ENCODE data around the gene NAB2. TPM values are rescaled to one million over a fixed set of nuclear protein-coding genes. Genes with fewer than 3 reads are reported as not detected.

The NAB2 gene
- total and polyA plus RNA-seq, 10 of the 15 experiments (the other 5 are each of a cell fraction or from before 2014, with no cell fraction given) = 0.35 to 35.2 (median 15.3) TPM

GRCh38 chr12:57111031-57111734, 22.3 kb downstream of the NAB2 start, which contains the start of gene STAT6 (continued):
- TF ChIP-seq, protein P1, sequence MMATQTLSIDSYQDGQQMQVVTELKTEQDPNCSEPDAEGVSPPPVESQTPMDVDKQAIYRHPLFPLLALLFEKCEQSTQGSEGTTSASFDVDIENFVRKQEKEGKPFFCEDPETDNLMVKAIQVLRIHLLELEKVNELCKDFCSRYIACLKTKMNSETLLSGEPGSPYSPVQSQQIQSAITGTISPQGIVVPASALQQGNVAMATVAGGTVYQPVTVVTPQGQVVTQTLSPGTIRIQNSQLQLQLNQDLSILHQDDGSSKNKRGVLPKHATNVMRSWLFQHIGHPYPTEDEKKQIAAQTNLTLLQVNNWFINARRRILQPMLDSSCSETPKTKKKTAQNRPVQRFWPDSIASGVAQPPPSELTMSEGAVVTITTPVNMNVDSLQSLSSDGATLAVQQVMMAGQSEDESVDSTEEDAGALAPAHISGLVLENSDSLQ (IDR thresholded peaks at IDR 0.05) = 0 out of 2 replicates have a peak, but pooled peaks have one; percentile 0
- TF ChIP-seq SREBF1 (IDR thresholded peaks at IDR 0.05; ENCODE audit: low read length) = no peak
- TF ChIP-seq ZBTB33 (IDR thresholded peaks at IDR 0.05) = no peak
- no peak for TF ChIP-seq FOXM1 (IDR thresholded peaks at IDR 0.05; ENCODE audit: low read depth, low read length)
- no peak for TF ChIP-seq BRCA1 (IDR thresholded peaks at IDR 0.05; ENCODE audit: low read depth, low read length)
- no peak; the same call in 1 of the 2 replicates for TF ChIP-seq NKRF (conservative IDR thresholded peaks at IDR 0.05)
- 0 out of 2 replicates have a peak, but pooled peaks have one; percentile 37 for TF ChIP-seq IRF4 (IDR thresholded peaks at IDR 0.05; ENCODE audit: low read depth, low read length)
- no peak for TF ChIP-seq NR2F1 (conservative IDR thresholded peaks at IDR 0.05)
- TF ChIP-seq, protein P2, sequence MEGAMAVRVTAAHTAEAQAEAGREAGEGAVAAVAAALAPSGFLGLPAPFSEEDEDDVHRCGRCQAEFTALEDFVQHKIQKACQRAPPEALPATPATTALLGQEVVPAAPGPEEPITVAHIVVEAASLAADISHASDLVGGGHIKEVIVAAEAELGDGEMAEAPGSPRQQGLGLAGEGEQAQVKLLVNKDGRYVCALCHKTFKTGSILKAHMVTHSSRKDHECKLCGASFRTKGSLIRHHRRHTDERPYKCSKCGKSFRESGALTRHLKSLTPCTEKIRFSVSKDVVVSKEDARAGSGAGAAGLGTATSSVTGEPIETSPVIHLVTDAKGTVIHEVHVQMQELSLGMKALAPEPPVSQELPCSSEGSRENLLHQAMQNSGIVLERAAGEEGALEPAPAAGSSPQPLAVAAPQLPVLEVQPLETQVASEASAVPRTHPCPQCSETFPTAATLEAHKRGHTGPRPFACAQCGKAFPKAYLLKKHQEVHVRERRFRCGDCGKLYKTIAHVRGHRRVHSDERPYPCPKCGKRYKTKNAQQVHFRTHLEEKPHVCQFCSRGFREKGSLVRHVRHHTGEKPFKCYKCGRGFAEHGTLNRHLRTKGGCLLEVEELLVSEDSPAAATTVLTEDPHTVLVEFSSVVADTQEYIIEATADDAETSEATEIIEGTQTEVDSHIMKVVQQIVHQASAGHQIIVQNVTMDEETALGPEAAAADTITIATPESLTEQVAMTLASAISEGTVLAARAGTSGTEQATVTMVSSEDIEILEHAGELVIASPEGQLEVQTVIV (IDR thresholded peaks at IDR 0.05; ENCODE audit: borderline replicate concordance, partially characterized antibody) = no peak
- peak; percentile 49 for TF ChIP-seq RUNX3 (IDR thresholded peaks at IDR 0.05; ENCODE audit: low read length)
- TF ChIP-seq BCLAF1 (IDR thresholded peaks at IDR 0.05) = no peak
- TF ChIP-seq, protein P3, sequence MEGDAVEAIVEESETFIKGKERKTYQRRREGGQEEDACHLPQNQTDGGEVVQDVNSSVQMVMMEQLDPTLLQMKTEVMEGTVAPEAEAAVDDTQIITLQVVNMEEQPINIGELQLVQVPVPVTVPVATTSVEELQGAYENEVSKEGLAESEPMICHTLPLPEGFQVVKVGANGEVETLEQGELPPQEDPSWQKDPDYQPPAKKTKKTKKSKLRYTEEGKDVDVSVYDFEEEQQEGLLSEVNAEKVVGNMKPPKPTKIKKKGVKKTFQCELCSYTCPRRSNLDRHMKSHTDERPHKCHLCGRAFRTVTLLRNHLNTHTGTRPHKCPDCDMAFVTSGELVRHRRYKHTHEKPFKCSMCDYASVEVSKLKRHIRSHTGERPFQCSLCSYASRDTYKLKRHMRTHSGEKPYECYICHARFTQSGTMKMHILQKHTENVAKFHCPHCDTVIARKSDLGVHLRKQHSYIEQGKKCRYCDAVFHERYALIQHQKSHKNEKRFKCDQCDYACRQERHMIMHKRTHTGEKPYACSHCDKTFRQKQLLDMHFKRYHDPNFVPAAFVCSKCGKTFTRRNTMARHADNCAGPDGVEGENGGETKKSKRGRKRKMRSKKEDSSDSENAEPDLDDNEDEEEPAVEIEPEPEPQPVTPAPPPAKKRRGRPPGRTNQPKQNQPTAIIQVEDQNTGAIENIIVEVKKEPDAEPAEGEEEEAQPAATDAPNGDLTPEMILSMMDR (IDR thresholded peaks at IDR 0.05 in 2 of 3, conservative IDR thresholded peaks at IDR 0.05 in 1 of 3; ENCODE audit: control insufficient read depth in 2 of 3, extremely low read depth in 1 of 3, insufficient read depth in 1 of 3, low read depth in 3 of 3, low read length in 3 of 3) = no peak
- TF ChIP-seq NBN (IDR thresholded peaks at IDR 0.05) = peak; percentile 93
- no peak for TF ChIP-seq CHD4 (IDR thresholded peaks at IDR 0.05)
- TF ChIP-seq CEBPB (IDR thresholded peaks at IDR 0.05; ENCODE audit: borderline replicate concordance in 1 of 2, low read depth in 2 of 2, low read length in 2 of 2) = no peak
- no peak; the same call in none of the 2 replicates for TF ChIP-seq ATF7 (IDR thresholded peaks at IDR 0.05; ENCODE audit: low read depth)
- peak; percentile 85 for TF ChIP-seq POLR2AphosphoS2 (IDR thresholded peaks at IDR 0.05; ENCODE audit: low read depth, low read length)
